ENCODE measurements around the gene ARID3A. TPM values are rescaled to one million over a fixed set of nuclear protein-coding genes. Genes with fewer than 3 reads are reported as not detected.
A peak's percentile ranks its signal among the peaks of the same experiment; 100 is the strongest.
"Not testable (repeated sequence)": the region's sequence is repeated elsewhere in the genome, so short reads cannot be mapped to it uniquely, and the experiment has no call there.

The ARID3A gene
- total and polyA plus RNA-seq, 4 donors = 7.7 to 29.7 (median 19.8) TPM

- Histone ChIP-seq H3K36me3 (ENCODE audit: control insufficient read depth in 4 of 4, insufficient read depth in 4 of 4, low read length in 4 of 4) (peaks cover 0 to 13% (median 0%) of the 10 kb centered on the region in 4 donors), H3K27ac (ENCODE audit: low read depth in 1 of 2, low read length in 1 of 2) (peak overlapping the region in 1 of 2 donors; percentile 81), H3K9me3 (ENCODE audit: control insufficient read depth in 4 of 4, insufficient read depth in 3 of 4, low read length in 3 of 4) (no peaks in the 10 kb centered on the region), H3K27me3 (ENCODE audit: control insufficient read depth in 3 of 3, insufficient read depth in 3 of 3, low read length in 2 of 3) (no peaks in the 10 kb centered on the region), H3K4me1 (ENCODE audit: control insufficient read depth in 5 of 5, insufficient read depth in 5 of 5, low read length in 5 of 5) (peaks cover 6 to 46% (median 7%) of the 10 kb centered on the region in 5 donors), H3K9ac (ENCODE audit: insufficient read depth in 1 of 2, low read length in 2 of 2) (peak overlapping the region; percentile 39 to 75), H3K4me3 (peak overlapping the region; percentile 87)
- TF ChIP-seq CTCF (IDR thresholded peaks at IDR 0.05; ENCODE audit: control extremely low read depth, extremely low read depth) = no peak
- ATAC-seq (ENCODE audit: insufficient read depth, low FRiP score) (no peak), DNase-seq (no peak)
- WGBS, 2 donors = 67 to 68% methylated on average over 18 of the region's 18 CpGs
Observed at GRCh38 chr19:1019616-1019961, 93.8 kb downstream of the ARID3A start.

DNA sequence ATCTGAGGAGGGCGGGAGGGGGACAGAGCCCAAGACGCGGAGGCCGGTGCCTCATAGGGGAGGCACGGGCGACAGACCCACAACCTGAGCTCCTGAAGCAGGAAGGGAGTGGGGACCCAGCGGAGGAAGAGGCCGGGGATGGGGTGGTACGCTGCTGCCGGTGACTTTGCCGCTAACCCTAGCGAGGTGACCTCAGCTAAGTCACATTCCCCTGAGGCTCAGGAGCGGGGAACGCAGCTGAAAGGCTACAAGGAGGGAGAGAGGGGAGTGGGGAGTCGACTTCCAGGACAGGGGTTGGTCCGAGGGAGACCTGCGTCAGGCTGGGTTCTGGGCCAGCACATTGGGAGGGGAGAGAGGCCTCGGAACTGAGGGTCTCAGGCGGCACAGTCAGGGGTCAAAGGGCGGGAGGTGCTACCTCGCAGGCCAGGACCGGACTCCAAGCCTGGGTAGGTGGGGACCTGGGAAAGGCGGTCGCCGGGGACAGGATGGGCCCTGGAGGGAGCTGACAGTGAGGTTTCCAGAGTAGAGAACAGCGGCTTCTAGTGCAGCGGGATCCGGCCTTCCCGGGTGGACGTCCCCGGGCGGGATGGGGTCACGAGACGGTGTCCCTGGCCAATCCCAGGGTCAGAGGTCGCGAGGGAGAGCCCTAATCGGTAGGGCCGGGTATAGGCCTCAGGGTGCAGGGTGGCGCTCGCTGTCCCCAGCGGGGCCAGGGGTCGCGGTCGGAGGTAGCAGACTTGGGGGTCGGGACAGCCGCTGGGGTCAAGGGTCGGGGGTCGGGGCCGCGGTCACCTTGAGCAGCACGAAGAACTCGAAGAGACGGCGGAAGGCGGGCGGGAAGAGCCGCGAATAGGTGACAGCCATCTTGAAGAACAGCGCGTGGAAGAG is 94.4 kb downstream of the ARID3A start:
- Histone ChIP-seq H3K4me3 (peak overlapping the region; percentile 87), H3K9me3 (ENCODE audit: control insufficient read depth in 4 of 4, insufficient read depth in 3 of 4, low read length in 3 of 4) (no peaks in the 10 kb centered on the region), H3K4me1 (ENCODE audit: control insufficient read depth in 5 of 5, insufficient read depth in 5 of 5, low read length in 5 of 5) (peaks cover 6 to 46% (median 7%) of the 10 kb centered on the region in 5 donors), H3K27me3 (ENCODE audit: control insufficient read depth in 3 of 3, insufficient read depth in 3 of 3, low read length in 2 of 3) (no peaks in the 10 kb centered on the region), H3K36me3 (ENCODE audit: control insufficient read depth in 4 of 4, insufficient read depth in 4 of 4, low read length in 4 of 4) (peaks cover 0 to 7% (median 0%) of the 10 kb centered on the region in 4 donors), H3K9ac (ENCODE audit: insufficient read depth in 1 of 2, low read length in 2 of 2) (peak overlapping the region; percentile 39 to 75), H3K27ac (ENCODE audit: low read depth in 1 of 2, low read length in 1 of 2) (peak overlapping the region; percentile 81 to 90)
- ATAC-seq (ENCODE audit: insufficient read depth, low FRiP score) = no peak
- DNase-seq = no peak
- WGBS, 2 donors = 1 to 2% methylated on average over 58 to 60 of the region's 60 CpGs
- no peak for TF ChIP-seq CTCF (IDR thresholded peaks at IDR 0.05; ENCODE audit: control extremely low read depth, extremely low read depth)

DNA sequence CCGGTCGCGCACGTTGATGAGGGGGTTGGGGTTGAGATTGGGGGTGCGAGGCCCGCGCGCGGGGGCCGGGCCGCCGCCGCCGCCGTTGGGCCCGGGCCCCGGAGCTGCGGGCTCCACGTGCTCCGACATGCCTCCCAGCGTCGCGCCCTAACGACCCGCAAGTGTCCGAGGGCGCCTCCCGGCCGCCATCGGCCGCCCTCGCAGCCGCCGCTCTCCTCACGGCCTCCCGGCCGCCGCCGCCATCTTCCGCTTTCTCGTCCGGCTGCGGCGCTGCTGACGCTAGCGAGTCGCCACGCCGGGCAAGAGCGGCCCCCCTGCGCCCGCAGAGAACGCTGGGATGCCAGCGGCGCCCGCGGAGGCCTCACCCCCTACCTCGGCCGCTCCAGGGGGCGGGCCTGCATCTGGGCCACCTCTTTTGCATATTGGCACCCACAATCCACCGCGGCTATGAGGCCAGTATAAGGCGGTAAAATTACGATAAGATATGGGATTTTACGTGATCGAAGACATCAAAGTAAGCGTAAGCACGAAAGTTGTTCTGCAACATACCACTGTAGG is 95.1 kb downstream of the ARID3A start, which contains the start of gene TMEM259:
TSS of gene TMEM259 (minus strand) at position 256 of the 558 bp plus-strand sequence. CDS start at position 129, 127 bp downstream.
- no peak for TF ChIP-seq CTCF (IDR thresholded peaks at IDR 0.05; ENCODE audit: control extremely low read depth, extremely low read depth)
- H3K4me1 ChIP-seq (ENCODE audit: control insufficient read depth in 5 of 5, insufficient read depth in 5 of 5, low read length in 5 of 5) = peaks cover 6 to 40% (median 7%) of the 10 kb centered on the region in 5 donors
- peak within 1 kb of the TSS; percentile 87 for H3K4me3 ChIP-seq
- no peaks in the 10 kb centered on the region for H3K9me3 ChIP-seq (ENCODE audit: control insufficient read depth in 4 of 4, insufficient read depth in 3 of 4, low read length in 3 of 4)
- no peaks in the 10 kb centered on the region for H3K27me3 ChIP-seq (ENCODE audit: control insufficient read depth in 3 of 3, insufficient read depth in 3 of 3, low read length in 2 of 3)
- ATAC-seq (ENCODE audit: insufficient read depth, low FRiP score) (peak; percentile 95), DNase-seq (peak; percentile 99)
- H3K36me3 ChIP-seq (ENCODE audit: control insufficient read depth in 4 of 4, insufficient read depth in 4 of 4, low read length in 4 of 4) = peaks cover 0 to 5% (median 0%) of the 10 kb centered on the region in 4 donors
- H3K9ac ChIP-seq (ENCODE audit: insufficient read depth in 1 of 2, low read length in 2 of 2) = peak within 1 kb of the TSS; percentile 39 to 95
- H3K27ac ChIP-seq (ENCODE audit: low read depth in 1 of 2, low read length in 1 of 2) = peak within 1 kb of the TSS; percentile 90 to 96
- WGBS, 2 donors = 0% methylated on average over 35 to 68 of the region's 68 CpGs

DNA sequence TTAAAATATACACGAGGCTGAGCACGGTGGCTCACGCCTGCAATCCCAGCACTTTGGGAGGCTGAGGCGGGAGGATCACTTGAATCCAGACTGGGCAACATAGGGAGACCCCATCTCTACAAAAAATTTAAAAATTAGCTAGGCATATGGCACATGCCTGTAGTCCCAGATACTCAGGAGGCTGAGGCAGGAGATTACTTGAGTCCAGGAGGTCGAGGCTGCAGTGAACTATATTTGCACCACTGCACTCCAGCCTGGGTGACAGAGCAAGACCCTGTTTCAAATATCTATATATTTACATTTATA is 98.0 kb downstream of the ARID3A start:
- not testable (repeated sequence) for ATAC-seq (ENCODE audit: insufficient read depth, low FRiP score); H3K27ac ChIP-seq (ENCODE audit: low read depth in 1 of 2, low read length in 1 of 2); H3K27me3 ChIP-seq (ENCODE audit: control insufficient read depth in 3 of 3, insufficient read depth in 3 of 3, low read length in 2 of 3); H3K4me3 ChIP-seq; H3K36me3 ChIP-seq (ENCODE audit: control insufficient read depth in 4 of 4, insufficient read depth in 4 of 4, low read length in 4 of 4); H3K9me3 ChIP-seq (ENCODE audit: control insufficient read depth in 4 of 4, insufficient read depth in 3 of 4, low read length in 3 of 4); H3K9ac ChIP-seq (ENCODE audit: insufficient read depth in 1 of 2, low read length in 2 of 2); DNase-seq
- 82 to 86% methylated on average over 5 of the region's 5 CpGs for WGBS, 2 donors
- peaks cover 0 to 23% (median 6%) of the 10 kb centered on the region in 5 donors for H3K4me1 ChIP-seq (ENCODE audit: control insufficient read depth in 5 of 5, insufficient read depth in 5 of 5, low read length in 5 of 5)

DNA sequence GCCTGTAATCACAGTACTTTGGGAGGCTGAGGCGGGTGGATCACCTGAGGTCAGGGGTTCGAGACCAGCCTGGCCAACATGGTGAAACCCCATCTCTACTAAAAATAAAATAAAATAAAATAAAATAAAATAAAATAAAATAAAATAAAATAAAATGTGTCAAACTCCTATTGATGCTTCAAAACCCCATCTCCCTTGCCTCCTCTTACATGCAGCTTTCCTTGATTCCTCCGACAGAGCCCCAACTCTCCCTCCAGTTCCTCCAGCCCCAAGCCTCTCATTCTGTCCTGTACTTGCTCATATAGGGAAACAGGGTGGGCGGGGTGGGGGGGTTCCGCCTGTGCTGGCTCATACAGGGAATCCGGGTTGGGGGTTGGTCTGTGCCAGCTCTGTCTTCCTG is 99.2 kb downstream of the ARID3A start:
- not testable (repeated sequence) for H3K27me3 ChIP-seq (ENCODE audit: control insufficient read depth in 3 of 3, insufficient read depth in 3 of 3, low read length in 2 of 3); H3K9ac ChIP-seq (ENCODE audit: insufficient read depth in 1 of 2, low read length in 2 of 2)
- peaks cover 0 to 16% (median 2%) of the 10 kb centered on the region in 5 donors for H3K4me1 ChIP-seq (ENCODE audit: control insufficient read depth in 5 of 5, insufficient read depth in 5 of 5, low read length in 5 of 5)

More for the DNA sequence above, 99.2 kb downstream of the ARID3A start:
- not testable (repeated sequence) for ATAC-seq (ENCODE audit: insufficient read depth, low FRiP score); DNase-seq; H3K27ac ChIP-seq (ENCODE audit: low read depth in 1 of 2, low read length in 1 of 2); H3K36me3 ChIP-seq (ENCODE audit: control insufficient read depth in 4 of 4, insufficient read depth in 4 of 4, low read length in 4 of 4); H3K9me3 ChIP-seq (ENCODE audit: control insufficient read depth in 4 of 4, insufficient read depth in 3 of 4, low read length in 3 of 4); H3K4me3 ChIP-seq
- 89 to 92% methylated on average over 6 of the region's 6 CpGs for WGBS, 2 donors

Data from lung (tissue), 12 donors.